Neutrophil (primary cell): Measurements from ENCODE around the gene TNFAIP8.

Experiments used
- H3K27ac ChIP-seq: fragments of 200-600 bp; sonication (generic); 2 replicates; pipeline ENCODE4 v1.5.1; 2016; ENCODE audit warnings: mild to moderate bottlenecking, moderate library complexity
- H3K27me3 ChIP-seq: fragments of 200-600 bp; sonication (generic); 2 replicates; pipeline ENCODE4 v1.6.0; 2016; ENCODE audit warnings: mild to moderate bottlenecking
- H3K36me3 ChIP-seq: fragments of 200-600 bp; sonication (generic); 2 replicates; pipeline ENCODE4 v1.5.1; 2017
- H3K4me1 ChIP-seq, 2 experiments: fragments of 200-600 bp in 1 of 2; sonication (generic) in 1 of 2; 1 replicate in 1 of 2; 2 replicates in 1 of 2; pipeline versions ENCODE4 v1.5.1 to v1.6.1; 2013 to 2016; ENCODE audit warnings: low read depth in 1 of 2, low read length in 1 of 2, mild to moderate bottlenecking in 1 of 2, moderate library complexity in 1 of 2; ENCODE audit not compliant: control insufficient read depth in 1 of 2, insufficient read depth in 1 of 2
- H3K4me3 ChIP-seq, 2 experiments: fragments of 200-600 bp in 1 of 2; sonication (generic) in 1 of 2; 1 replicate in 1 of 2; 2 replicates in 1 of 2; pipeline ENCODE4 v1.5.1; 2013 to 2016; ENCODE audit warnings: low read depth in 1 of 2, low read length in 1 of 2, mild to moderate bottlenecking in 1 of 2, moderate library complexity in 1 of 2
- H3K9me3 ChIP-seq: fragments of 200-600 bp; sonication (generic); 2 replicates; pipeline ENCODE4 v1.5.1; 2016
- CTCF ChIP-seq: fragments of 200-600 bp; sonication (generic); IDR thresholded peaks from 2 replicates; pipeline ENCODE4 v1.5.1; 2016; ENCODE audit warnings: antibody characterized with exemption

The TNFAIP8 gene

GRCh38 chr5:119313197-119313596, 42.6 kb upstream of the TNFAIP8 start:
- no peak for TF ChIP-seq CTCF
- no peaks in the 10 kb centered on the region for H3K9me3 ChIP-seq
- peak overlapping the region; percentile 76 for H3K27ac ChIP-seq
- no peak overlapping the region for H3K4me3 ChIP-seq
- H3K36me3 ChIP-seq: no peaks in the 10 kb centered on the region
- H3K4me1 ChIP-seq: peaks cover 88 to 91% of the 10 kb centered on the region in 2 experiments
- no peaks in the 10 kb centered on the region for H3K27me3 ChIP-seq

GRCh38 chr5:119313658-119314605, 41.9 kb upstream of the TNFAIP8 start:
- Histone ChIP-seq H3K36me3 (no peaks in the 10 kb centered on the region), H3K4me1 (peaks cover 88 to 91% of the 10 kb centered on the region in 2 experiments), H3K4me3 (no peak overlapping the region), H3K27ac (peak overlapping the region; percentile 76), H3K9me3 (no peaks in the 10 kb centered on the region), H3K27me3 (no peaks in the 10 kb centered on the region)
- no peak for TF ChIP-seq CTCF

- Histone ChIP-seq H3K4me1 (peaks cover 87 to 91% of the 10 kb centered on the region in 2 experiments), H3K36me3 (no peaks in the 10 kb centered on the region), H3K4me3 (no peak overlapping the region), H3K27me3 (no peaks in the 10 kb centered on the region), H3K27ac (peak overlapping the region; percentile 76), H3K9me3 (no peaks in the 10 kb centered on the region)
- TF ChIP-seq CTCF: no peak
These were observed 40.3 kb upstream of the TNFAIP8 start for GRCh38 chr5:119315516-119315949.

GRCh38 chr5:119316086-119316485, 39.7 kb upstream of the TNFAIP8 start:
- Histone ChIP-seq H3K27ac (peak overlapping the region; percentile 76), H3K4me3 (no peak overlapping the region)
- TF ChIP-seq CTCF: no peak

GRCh38 chr5:119316906-119317305, 38.9 kb upstream of the TNFAIP8 start:
- peaks cover 88 to 91% of the 10 kb centered on the region in 2 experiments for H3K4me1 ChIP-seq
- no peaks in the 10 kb centered on the region for H3K36me3 ChIP-seq
- H3K27ac ChIP-seq: peak overlapping the region; percentile 76
- H3K9me3 ChIP-seq: no peaks in the 10 kb centered on the region
- no peak overlapping the region for H3K4me3 ChIP-seq
- no peak for TF ChIP-seq CTCF
- no peaks in the 10 kb centered on the region for H3K27me3 ChIP-seq

More at GRCh38 chr5:119316086-119316485, 39.7 kb upstream of the TNFAIP8 start:
- no peaks in the 10 kb centered on the region for H3K9me3 ChIP-seq
- H3K4me1 ChIP-seq: peaks cover 87 to 91% of the 10 kb centered on the region in 2 experiments
- H3K36me3 ChIP-seq: no peaks in the 10 kb centered on the region
- H3K27me3 ChIP-seq: no peaks in the 10 kb centered on the region
